Measurements from ENCODE around the gene SLC9A9.
A peak's percentile ranks its signal among the peaks of the same experiment; 100 is the strongest.
"Not testable (repeated sequence)": the region's sequence is repeated elsewhere in the genome, so short reads cannot be mapped to it uniquely, and the experiment has no call there.

Gene SLC9A9

GRCh38 chr3:143698682-143699303, 149.5 kb downstream of the SLC9A9 start:
- TF ChIP-seq CTCF (conservative IDR thresholded peaks at IDR 0.05; ENCODE audit: control insufficient read depth, insufficient read depth, low read depth, low read length), result no peak
- no peak overlapping the region for H3K4me3 ChIP-seq (ENCODE audit: control insufficient read depth, low read depth, low read length)
- no peak for DNase-seq (ENCODE audit: low read depth)

GRCh38 chr3:143697975-143698374, 150.3 kb downstream of the SLC9A9 start:
- peak; percentile 54 for DNase-seq (ENCODE audit: low read depth)
- TF ChIP-seq CTCF (conservative IDR thresholded peaks at IDR 0.05; ENCODE audit: control insufficient read depth, insufficient read depth, low read depth, low read length), result peak; percentile 10
- H3K4me3 ChIP-seq (ENCODE audit: control insufficient read depth, low read depth, low read length), result no peak overlapping the region

GRCh38 chr3:143695333-143695732, 152.9 kb downstream of the SLC9A9 start:
- not testable (repeated sequence) for H3K4me3 ChIP-seq (ENCODE audit: control insufficient read depth, low read depth, low read length); DNase-seq (ENCODE audit: low read depth)

GRCh38 chr3:143693506-143693905, 154.8 kb downstream of the SLC9A9 start:
- TF ChIP-seq CTCF (conservative IDR thresholded peaks at IDR 0.05; ENCODE audit: control insufficient read depth, insufficient read depth, low read depth, low read length), result no peak
- no peak overlapping the region for H3K4me3 ChIP-seq (ENCODE audit: control insufficient read depth, low read depth, low read length)
- no peak for DNase-seq (ENCODE audit: low read depth)

- no peak overlapping the region for H3K4me3 ChIP-seq (ENCODE audit: control insufficient read depth, low read depth, low read length)
- no peak for TF ChIP-seq CTCF (conservative IDR thresholded peaks at IDR 0.05; ENCODE audit: control insufficient read depth, insufficient read depth, low read depth, low read length)
- no peak for DNase-seq (ENCODE audit: low read depth)
These were observed 161.6 kb downstream of the SLC9A9 start for GRCh38 chr3:143686638-143687197.

- H3K4me3 ChIP-seq (ENCODE audit: control insufficient read depth, low read depth, low read length), result no peak overlapping the region
- no peak for DNase-seq (ENCODE audit: low read depth)
- TF ChIP-seq CTCF (conservative IDR thresholded peaks at IDR 0.05; ENCODE audit: control insufficient read depth, insufficient read depth, low read depth, low read length), result no peak
These were observed 162.8 kb downstream of the SLC9A9 start for GRCh38 chr3:143685491-143685890.

GRCh38 chr3:143677430-143677829, 170.8 kb downstream of the SLC9A9 start:
- DNase-seq (ENCODE audit: low read depth), result no peak
- no peak for TF ChIP-seq CTCF (conservative IDR thresholded peaks at IDR 0.05; ENCODE audit: control insufficient read depth, insufficient read depth, low read depth, low read length)
- H3K4me3 ChIP-seq (ENCODE audit: control insufficient read depth, low read depth, low read length), result no peak overlapping the region
